ENCODE results near the gene ST6GALNAC4. TPM values are rescaled to one million over a fixed set of nuclear protein-coding genes. Genes with fewer than 3 reads are reported as not detected.

The ST6GALNAC4 gene
- polyA plus RNA-seq, 1 of the 3 experiments (the other 2 are of a cell fraction) = 30.2 TPM

- H3F3A ChIP-seq (replicated peaks; ENCODE audit: insufficient read depth) = peaks cover 5% of the 10 kb centered on the region
- no peaks in the 10 kb centered on the region for H3K9me2 ChIP-seq
- no peak overlapping the region for H3K9ac ChIP-seq
- WGBS (ENCODE audit: low lambda C conversion rate) = 91% methylated on average over 4 of the region's 4 CpGs
- H3K27me3 ChIP-seq (ENCODE audit: insufficient read depth) = no peaks in the 10 kb centered on the region
- H2AFZ ChIP-seq (ENCODE audit: low read depth) = no peak overlapping the region
- H4K20me1 ChIP-seq (ENCODE audit: insufficient read depth) = peaks cover 27% of the 10 kb centered on the region
- ChIA-PET POLR2A (no interaction called here), CTCF (interaction anchor here (6.2 kb wide), 2 partner anchors 16 to 76 kb away, joined by 30 to 55 read pairs; no protein-coding TSS in a partner anchor)
- H3K4me1 ChIP-seq (ENCODE audit: control insufficient read depth in 1 of 2, insufficient read depth in 2 of 2, low read depth in 1 of 2, low read length in 1 of 2) = peaks cover 21 to 59% of the 10 kb centered on the region in 2 experiments
- H3K27ac ChIP-seq (ENCODE audit: low read depth in 2 of 2, low read length in 1 of 2) = no peak overlapping the region
- H3K36me3 ChIP-seq (replicated peaks in 1 of 2; ENCODE audit: control insufficient read depth in 1 of 2, insufficient read depth in 2 of 2, low read length in 1 of 2) = no peaks in the 10 kb centered on the region
- H3K9me3 ChIP-seq = no peaks in the 10 kb centered on the region
- no peak overlapping the region for H3K4me2 ChIP-seq
- TF ChIP-seq ELF1 (IDR thresholded peaks at IDR 0.05) = no peak
- no peak for TF ChIP-seq RXRA (IDR thresholded peaks at IDR 0.05; ENCODE audit: borderline replicate concordance, low read depth)
- TF ChIP-seq MEF2A (IDR thresholded peaks at IDR 0.05; ENCODE audit: borderline replicate concordance, low read depth) = no peak
- TF ChIP-seq, protein P1, sequence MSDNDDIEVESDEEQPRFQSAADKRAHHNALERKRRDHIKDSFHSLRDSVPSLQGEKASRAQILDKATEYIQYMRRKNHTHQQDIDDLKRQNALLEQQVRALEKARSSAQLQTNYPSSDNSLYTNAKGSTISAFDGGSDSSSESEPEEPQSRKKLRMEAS (IDR thresholded peaks at IDR 0.05; ENCODE audit: low read depth) = no peak
- no peak for DNase-seq
- no peak overlapping the region for H3K4me3 ChIP-seq (ENCODE audit: low read depth in 2 of 2, low read length in 1 of 2)
- H3K79me2 ChIP-seq (ENCODE audit: insufficient read depth) = peaks cover 77% of the 10 kb centered on the region
These were observed 42.6 kb upstream of the ST6GALNAC4 start for GRCh38 chr9:127959398-127959797.

GRCh38 chr9:127958728-127959127 is 41.9 kb upstream of the ST6GALNAC4 start:
- Histone ChIP-seq H3K9me2 (no peaks in the 10 kb centered on the region), H3K27ac (ENCODE audit: low read depth in 2 of 2, low read length in 1 of 2) (no peak overlapping the region), H3K4me3 (ENCODE audit: low read depth in 2 of 2, low read length in 1 of 2) (no peak overlapping the region), H3F3A (replicated peaks; ENCODE audit: insufficient read depth) (peaks cover 5% of the 10 kb centered on the region), H3K4me1 (ENCODE audit: control insufficient read depth in 1 of 2, insufficient read depth in 2 of 2, low read depth in 1 of 2, low read length in 1 of 2) (peaks cover 15 to 59% of the 10 kb centered on the region in 2 experiments), H3K9me3 (no peaks in the 10 kb centered on the region), H3K27me3 (ENCODE audit: insufficient read depth) (no peaks in the 10 kb centered on the region), H4K20me1 (ENCODE audit: insufficient read depth) (peaks cover 33% of the 10 kb centered on the region), H3K4me2 (no peak overlapping the region), H2AFZ (ENCODE audit: low read depth) (no peak overlapping the region), H3K79me2 (ENCODE audit: insufficient read depth) (peaks cover 77% of the 10 kb centered on the region), H3K36me3 (replicated peaks in 1 of 2; ENCODE audit: control insufficient read depth in 1 of 2, insufficient read depth in 2 of 2, low read length in 1 of 2) (no peaks in the 10 kb centered on the region), H3K9ac (no peak overlapping the region)
- DNase-seq = no peak
- TF ChIP-seq, protein P1 (IDR thresholded peaks at IDR 0.05; ENCODE audit: low read depth) = no peak
- TF ChIP-seq USF2 (IDR thresholded peaks at IDR 0.05; ENCODE audit: borderline replicate concordance, low read depth, low read length) = no peak
- TF ChIP-seq PBX3 (IDR thresholded peaks at IDR 0.05) = no peak
- no peak for TF ChIP-seq GATA2 (CRISPR knock-in tag; IDR thresholded peaks at IDR 0.05)
- TF ChIP-seq SMC3 (IDR thresholded peaks at IDR 0.05; ENCODE audit: low read depth, low read length) = no peak
- TF ChIP-seq FOSL2 (IDR thresholded peaks at IDR 0.05; ENCODE audit: borderline replicate concordance, low read depth) = no peak
- no peak for TF ChIP-seq EZH2phosphoT487 (IDR thresholded peaks at IDR 0.05; ENCODE audit: borderline replicate concordance, low read depth)
- ChIA-PET CTCF (interaction anchor here (1.5 to 7.3 kb wide), 4 partner anchors 11 to 76 kb away, joined by 4 to 106 read pairs (median 42); no protein-coding TSS in a partner anchor), POLR2A (no interaction called here)
- WGBS (ENCODE audit: low lambda C conversion rate) = 100% methylated on average over 1 of the region's 1 CpG
